A549 (cell line): ENCODE measurements around the gene EMC6. TPM values are rescaled to one million over a fixed set of nuclear protein-coding genes. Genes with fewer than 3 reads are reported as not detected.
"Not testable (repeated sequence)": the region's sequence is repeated elsewhere in the genome, so short reads cannot be mapped to it uniquely, and the experiment has no call there.

ENCODE experiments used
- ATAC-seq, 2 experiments: fragments of 200-7000 bp in 1 of 2; fragments of >200 bp in 1 of 2; cut with Nextera tagmentation in 1 of 2; cut with Tn5 transposase in 1 of 2; 3 replicates each; pipeline versions ENCODE4 v1.8.0 to v1.9.1; 2018 to 2020; ENCODE audit warnings: mild to moderate bottlenecking in 1 of 2, moderate library complexity in 1 of 2
- CTCF ChIA-PET: fragments of 300-600 bp; sonication (Branson Sonifier 250); formaldehyde crosslinking; extraction: SDS; loops from one replicate; lab custom pipeline; 2021; ENCODE audit warnings: antibody characterized with exemption, inconsistent platforms; lab: Yijun Ruan, JAX
- POLR2A ChIA-PET: fragments of 350-600 bp; formaldehyde crosslinking; extraction: SDS; loops from one replicate; lab custom pipeline; 2021; ENCODE audit warnings: antibody characterized with exemption, inconsistent platforms; lab: Yijun Ruan, JAX
- DNase-seq, 2 experiments: peaks; one replicate each; pipeline versions ENCODE4 v3.0.0 to v3.0.0-alpha.2; 2011 to 2016; ENCODE audit warnings: low read depth in 1 of 2, low spot score in 1 of 2
- FAIRE-seq: peaks from 2 replicates; lab custom pipeline; 2011; peaks lifted over from hg19 to GRCh38; lab: Jason Lieb, UNC
- H3K27ac ChIP-seq, 2 experiments: fragments of >200 bp; sonication (Bioruptor Twin); formaldehyde crosslinking; 3 replicates each; pipeline ENCODE4 v1.5.1; 2016 to 2017
- H3K4me1 ChIP-seq: fragments of >200 bp; sonication (Bioruptor Twin); formaldehyde crosslinking; 3 replicates; pipeline ENCODE4 v1.6.1; 2016
- H3K4me2 ChIP-seq: fragments of >200 bp; sonication (Bioruptor Twin); formaldehyde crosslinking; 3 replicates; pipeline ENCODE4 v1.6.1; 2016
- H3K4me3 ChIP-seq: fragments of >200 bp; sonication (Bioruptor Twin); formaldehyde crosslinking; 3 replicates; pipeline ENCODE4 v1.5.1; 2016
- H3K9me3 ChIP-seq: fragments of >200 bp; sonication (Bioruptor Twin); formaldehyde crosslinking; 3 replicates; pipeline ENCODE4 v1.6.1; 2016
- BHLHE40 ChIP-seq: IDR thresholded peaks from 2 replicates; pipeline ENCODE4 v1.6.1; 2012; ENCODE audit warnings: low read depth, low read length, inconsistent platforms
- CHD4 ChIP-seq: fragments of 200-600 bp; sonication (generic); IDR thresholded peaks from 2 replicates; pipeline ENCODE4 v1.6.1; 2016; ENCODE audit warnings: antibody characterized with exemption, mild to moderate bottlenecking, borderline replicate concordance
- EHF ChIP-seq: fragments of 250-450 bp; sonication (Bioruptor Pico); IDR thresholded peaks from 2 replicates; pipeline ENCODE4 v1.5.0; 2020; ENCODE audit warnings: mild to moderate bottlenecking
- HDAC2 ChIP-seq: fragments of 200-600 bp; sonication (generic); IDR thresholded peaks from 2 replicates; pipeline ENCODE4 v1.6.1; 2016
- HOXA7 ChIP-seq: fragments of 250-450 bp; sonication (Bioruptor Pico); IDR thresholded peaks from 2 replicates; pipeline ENCODE4 v1.5.0; 2020; ENCODE audit warnings: mild to moderate bottlenecking, moderate library complexity
- KDM5A ChIP-seq: fragments of 200-600 bp; sonication (generic); IDR thresholded peaks from 2 replicates; pipeline ENCODE4 v1.6.1; 2016; ENCODE audit warnings: antibody characterized with exemption, mild to moderate bottlenecking
- MAFK ChIP-seq: fragments of 450-650 bp; IDR thresholded peaks from 2 replicates; pipeline ENCODE4 v1.6.1; 2014; ENCODE audit not compliant: partially characterized antibody
- PBX3 ChIP-seq: IDR thresholded peaks from 2 replicates; pipeline ENCODE4 v1.6.1; 2012
- WGBS: methylation state at CpG from one replicate; pipeline ENCODE4 v1.1.6; 2017; ENCODE audit errors: missing lambda C conversion rate; 5-methylcytosine and 5-hydroxymethylcytosine counted together
- polyA plus RNA-seq, 4 experiments: library from polyadenylated mRNA; depleted of rRNA in 3 of 4; stranded (reverse); fragments of >200 nt; fragmentation: RNase III in 1 of 4; extraction: RNeasy Plus Mini Kit Qiagen cat#74134 plus additional on column Dnase treatment in 1 of 4; gene quantifications; 2 replicates in 3 of 4; 3 replicates in 1 of 4; pipeline ENCODE4 v1.2.3, GENCODE V29; 2011 to 2017
- TF ChIP-seq, protein P1 (sequence below): fragments of 150-350 bp; IDR thresholded peaks from 2 replicates; pipeline ENCODE4 v1.6.1; 2014; ENCODE audit warnings: low read depth, mild to moderate bottlenecking, low read length

EMC6 gene
- polyA plus RNA-seq, 2 of the 4 experiments (the other 2 are of a cell fraction) = 68.3 to 122 TPM

DNA sequence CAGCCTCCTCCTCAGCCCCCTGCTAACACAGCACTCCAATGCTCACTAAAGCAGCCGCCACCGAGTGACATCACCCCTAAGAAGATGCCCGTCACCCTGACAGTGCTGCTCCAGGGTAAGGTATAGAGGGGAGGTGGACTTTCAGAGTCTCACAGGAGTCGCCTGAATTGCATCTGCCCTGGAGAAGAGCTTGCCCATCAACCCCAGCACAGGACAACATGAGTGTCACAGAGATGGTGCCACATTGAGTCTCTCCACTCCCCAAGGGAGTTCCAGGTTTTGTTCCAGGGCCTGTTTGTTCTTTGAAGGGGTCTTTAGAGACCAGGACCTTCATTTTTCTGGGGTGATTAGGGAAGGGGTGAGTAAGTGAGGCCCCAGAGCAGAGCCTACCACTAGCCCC is 29.5 kb downstream of the EMC6 start:
- H3K4me2 ChIP-seq = no peak overlapping the region
- DNase-seq (no peak), FAIRE-seq (no peak), ATAC-seq (no peak)
- H3K4me1 ChIP-seq = peaks cover 8% of the 10 kb centered on the region; the same call in 2 of the 3 replicates
- peaks cover 12% of the 10 kb centered on the region for H3K9me3 ChIP-seq
- no peak overlapping the region for H3K27ac ChIP-seq
- WGBS = 78% methylated on average over 4 of the region's 4 CpGs
- TF ChIP-seq, protein P1, sequence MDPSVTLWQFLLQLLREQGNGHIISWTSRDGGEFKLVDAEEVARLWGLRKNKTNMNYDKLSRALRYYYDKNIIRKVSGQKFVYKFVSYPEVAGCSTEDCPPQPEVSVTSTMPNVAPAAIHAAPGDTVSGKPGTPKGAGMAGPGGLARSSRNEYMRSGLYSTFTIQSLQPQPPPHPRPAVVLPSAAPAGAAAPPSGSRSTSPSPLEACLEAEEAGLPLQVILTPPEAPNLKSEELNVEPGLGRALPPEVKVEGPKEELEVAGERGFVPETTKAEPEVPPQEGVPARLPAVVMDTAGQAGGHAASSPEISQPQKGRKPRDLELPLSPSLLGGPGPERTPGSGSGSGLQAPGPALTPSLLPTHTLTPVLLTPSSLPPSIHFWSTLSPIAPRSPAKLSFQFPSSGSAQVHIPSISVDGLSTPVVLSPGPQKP = no peak
- TF ChIP-seq HOXA7 (CRISPR knock-in tag) = no peak
- no peak overlapping the region for H3K4me3 ChIP-seq
- CTCF ChIA-PET = interaction anchor here (0.7 to 1.6 kb wide), 3 partner anchors 10 to 580 kb away, joined by 3 to 4 read pairs (median 3); no protein-coding TSS in a partner anchor
- POLR2A ChIA-PET = no interaction called here

- Histone ChIP-seq H3K27ac (no peak overlapping the region), H3K4me2 (no peak overlapping the region), H3K9me3 (peaks cover 12% of the 10 kb centered on the region), H3K4me1 (peaks cover 3% of the 10 kb centered on the region; the same call in 2 of the 3 replicates), H3K4me3 (no peak overlapping the region)
- TF ChIP-seq EHF = no peak
- TF ChIP-seq HDAC2 = no peak
- TF ChIP-seq CHD4 = no peak
- TF ChIP-seq PBX3 = no peak
- no peak for ATAC-seq
- FAIRE-seq = no peak
- WGBS = 93% methylated on average over 4 of the region's 4 CpGs
- DNase-seq = no peak
- ChIA-PET CTCF (interaction anchor here (0.6 to 4.2 kb wide), 7 partner anchors 17 to 936 kb away, joined by 3 to 15 read pairs (median 3); no protein-coding TSS in a partner anchor), POLR2A (interaction anchor here (1.1 kb wide), 1 partner anchor 10 kb away, joined by 3 read pairs; no protein-coding TSS in a partner anchor)
Observed at GRCh38 chr17:3699951-3700350, 31.3 kb downstream of the EMC6 start.

GRCh38 chr17:3702041-3702539 is 33.5 kb downstream of the EMC6 start:
- POLR2A ChIA-PET, H3K27ac ChIP-seq, H3K4me2 ChIP-seq, FAIRE-seq, H3K4me3 ChIP-seq, ATAC-seq, H3K4me1 ChIP-seq: not testable (repeated sequence)
- H3K9me3 ChIP-seq = peaks cover 12% of the 10 kb centered on the region
- TF ChIP-seq MAFK = peak; percentile 78
- DNase-seq = peak in 1 of 2 experiments; percentile 21
- CTCF ChIA-PET = interaction anchor here (1.3 to 4.2 kb wide), 5 partner anchors 11 to 25 kb away, joined by 4 to 15 read pairs (median 5); no protein-coding TSS in a partner anchor
- WGBS = 69% methylated on average over 7 of the region's 7 CpGs

DNA sequence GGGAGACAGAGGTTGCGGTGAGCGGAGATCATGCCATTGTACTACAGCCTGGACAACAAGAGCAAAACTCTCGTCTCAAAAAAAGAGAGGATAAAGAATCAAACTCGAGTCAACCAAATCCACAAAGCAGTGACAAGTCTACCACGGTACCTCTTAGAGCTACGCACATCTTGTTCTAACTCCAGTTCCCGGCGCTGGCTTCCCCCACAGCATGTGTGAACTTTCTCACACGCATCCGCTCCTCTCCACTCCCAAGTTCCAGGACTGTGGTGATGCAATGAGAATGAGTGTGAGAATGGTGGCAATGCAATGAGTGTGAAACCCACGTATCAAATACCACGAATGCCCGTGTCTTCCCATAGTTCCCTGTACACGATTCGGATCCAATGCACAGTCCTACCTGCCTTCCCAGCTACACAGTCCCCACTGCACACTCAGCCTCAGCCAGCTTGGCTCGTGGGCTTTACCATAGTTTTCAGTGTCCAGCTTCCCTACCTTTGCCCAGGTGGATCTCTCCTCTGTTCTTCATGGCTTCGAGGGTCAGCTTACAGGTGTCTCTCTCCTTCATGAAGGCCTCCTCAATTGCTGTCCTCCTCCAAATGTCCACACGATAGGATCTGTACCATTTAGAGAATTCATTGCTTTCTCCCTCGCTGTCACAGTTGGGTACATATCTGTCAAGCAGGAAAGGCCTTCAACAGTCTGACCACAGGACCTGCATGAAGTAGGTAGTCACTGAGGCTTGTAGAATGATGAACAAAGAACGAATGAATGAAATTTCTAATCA is 36.5 kb downstream of the EMC6 start:
- Histone ChIP-seq H3K4me2 (no peak overlapping the region), H3K4me3 (no peak overlapping the region), H3K4me1 (no peaks in the 10 kb centered on the region), H3K9me3 (no peaks in the 10 kb centered on the region), H3K27ac (no peak overlapping the region)
- ChIA-PET CTCF (interaction anchor here (0.7 to 2.6 kb wide), 4 partner anchors 10 to 27 kb away, joined by 3 to 6 read pairs (median 5); partner anchors contain the start of gene P2RX5), POLR2A (no interaction called here)
- ATAC-seq = peak; percentile 21 to 58; a peak in 4 of 6 replicates
- peak; percentile 28 for FAIRE-seq
- 76% methylated on average over 20 of the region's 20 CpGs for WGBS
- TF ChIP-seq KDM5A (no peak), BHLHE40 (no peak)
- DNase-seq = no peak

DNA sequence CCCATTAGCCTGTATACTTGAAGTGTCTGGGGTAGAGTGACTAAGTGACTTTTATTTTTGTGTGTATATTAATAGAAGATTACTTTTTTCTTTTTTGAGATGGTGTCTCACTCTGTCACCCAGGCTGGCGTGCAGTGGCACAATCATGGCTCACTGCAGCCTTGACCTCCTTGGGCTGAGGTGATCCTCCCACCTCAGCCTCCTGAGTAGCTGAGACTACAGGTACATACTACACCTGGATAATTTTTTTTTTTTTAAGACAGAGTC is 37.0 kb downstream of the EMC6 start:
- 94% methylated on average over 1 of the region's 1 CpG for WGBS
- not testable (repeated sequence) for H3K4me3 ChIP-seq, FAIRE-seq, ATAC-seq, H3K9me3 ChIP-seq, H3K4me2 ChIP-seq, H3K27ac ChIP-seq, H3K4me1 ChIP-seq, DNase-seq
- POLR2A ChIA-PET = interaction anchor here (0.7 kb wide), 1 partner anchor 261 kb away, joined by 3 read pairs; no protein-coding TSS in a partner anchor
- CTCF ChIA-PET = interaction anchor here (1.2 to 2.6 kb wide), 3 partner anchors 9 to 27 kb away, joined by 4 to 6 read pairs (median 6); partner anchors contain the start of gene P2RX5
